ENCODE measurements around the gene KIT.

DNA sequence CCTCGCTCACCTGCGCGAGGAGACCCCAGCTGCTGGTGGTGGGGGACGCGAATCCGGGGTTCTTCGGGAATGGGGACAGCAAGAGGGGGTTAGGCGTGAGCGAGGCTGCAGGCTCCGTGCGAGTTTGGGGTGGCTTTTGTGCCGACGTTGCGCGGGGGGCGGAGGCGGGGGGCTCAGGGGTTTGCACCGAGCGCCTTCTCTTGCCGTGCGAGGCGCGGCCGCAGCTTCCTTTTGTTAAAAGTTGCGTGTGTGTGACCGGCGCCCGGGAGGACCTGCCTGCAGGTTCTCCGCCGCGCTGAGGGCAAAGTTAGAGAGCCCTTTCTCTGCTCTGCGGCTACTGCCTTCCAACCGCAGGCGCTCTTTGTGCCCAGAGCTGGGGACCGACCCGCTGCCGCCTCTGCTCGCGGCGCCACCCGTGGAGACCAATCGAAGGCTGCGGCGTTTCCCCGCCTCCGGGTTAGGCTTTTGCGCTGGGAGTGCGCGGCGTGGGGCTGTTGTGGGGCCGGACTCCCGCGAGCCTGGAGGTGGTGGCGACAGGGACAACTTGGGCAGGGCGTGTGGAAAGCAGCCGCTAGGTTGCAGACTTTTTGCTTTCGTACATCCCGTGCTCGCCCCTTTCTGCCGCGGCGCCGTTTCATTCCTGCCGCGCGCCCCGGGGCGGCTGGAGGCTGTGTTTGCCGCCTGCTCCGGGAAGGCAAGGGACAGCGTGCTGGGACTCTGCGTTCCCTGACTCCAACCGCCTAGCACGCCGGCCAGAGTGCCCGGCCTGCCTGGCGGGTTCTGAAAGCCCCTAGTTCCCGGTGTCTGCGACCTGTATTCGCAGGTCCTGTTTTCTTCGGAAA, 716 bp downstream of the KIT start:
- TF ChIP-seq EZH2 (IDR thresholded peaks at IDR 0.05; ENCODE audit: insufficient read depth, poor library complexity, severe bottlenecking), result no peak
- TF ChIP-seq EZH2phosphoT487 (IDR thresholded peaks at IDR 0.05; ENCODE audit: insufficient read depth, low read depth), result no peak
